ENCODE data around the gene FGFBP2.

GRCh38 chr4:15995826-15996225, 32.9 kb upstream of the FGFBP2 start:
- TF ChIP-seq CTCF (conservative IDR thresholded peaks at IDR 0.05) (no peak), EZH2 (IDR thresholded peaks at IDR 0.05; ENCODE audit: low read depth) (no peak)

Measured in PC-9 (cell line).